Muscle of back (tissue), 13 donors: ENCODE measurements around the gene TBC1D21. TPM values are rescaled to one million over a fixed set of nuclear protein-coding genes. Genes with fewer than 3 reads are reported as not detected.

ENCODE experiments used
- DNase-seq, 3 donors: peaks; one replicate each; pipeline versions ENCODE4 v3.0.0 to v3.0.0-alpha.2; 2013
- long read RNA-seq, 9 donors: transcript quantifications; one replicate each; lab custom pipeline, GENCODE V29; 2026
- polyA plus RNA-seq, 10 donors: library from polyadenylated mRNA; unstranded; fragments of 120-200 nt; gene quantifications; one replicate each; pipeline ENCODE4 v1.2.1, GENCODE V29; 2013; ENCODE audit not compliant: insufficient read length in 10 of 10

TBC1D21 gene
- not detected for polyA plus RNA-seq
- long read RNA-seq, donor 1 = 0 reads
- long read RNA-seq, donor 2 = 0 reads
- long read RNA-seq, donor 3 = 0 reads
- long read RNA-seq, donor 4 = 0 reads
- long read RNA-seq, donor 5 = 0 reads
- long read RNA-seq, donor 6 = 0 reads
- long read RNA-seq, donor 7 = 0 reads
- long read RNA-seq, donor 8 = 0 reads
- long read RNA-seq, donor 9 = 0 reads

- DNase-seq = no peak
Observed at GRCh38 chr15:73873456-73873855, at the start of gene TBC1D21. TSS of gene TBC1D21 (plus strand) at chr15:73873564. CDS start at chr15:73873710, 146 bp downstream.

- DNase-seq = no peak
Observed at GRCh38 chr15:73826711-73827251, 46.6 kb upstream of the TBC1D21 start.

GRCh38 chr15:73829523-73829922 lies 43.8 kb upstream of the TBC1D21 start:
- DNase-seq = no peak

GRCh38 chr15:73832657-73833056 lies 40.7 kb upstream of the TBC1D21 start:
- DNase-seq = no peak

- no peak for DNase-seq
Observed at GRCh38 chr15:73836845-73837244, 36.5 kb upstream of the TBC1D21 start.

GRCh38 chr15:73838831-73839426 lies 34.4 kb upstream of the TBC1D21 start:
- peak; percentile 33 to 66 (median 38) for DNase-seq

GRCh38 chr15:73839699-73840377 lies 33.5 kb upstream of the TBC1D21 start:
- DNase-seq = no peak

- no peak for DNase-seq
Observed at GRCh38 chr15:73840771-73841170, 32.6 kb upstream of the TBC1D21 start.

GRCh38 chr15:73841756-73842725 lies 31.3 kb upstream of the TBC1D21 start:
- DNase-seq = no peak

GRCh38 chr15:73843787-73844186 lies 29.6 kb upstream of the TBC1D21 start:
- DNase-seq = no peak

- peak in 1 of 3 donors; percentile 23 for DNase-seq
Observed at GRCh38 chr15:73844356-73844755, 29.0 kb upstream of the TBC1D21 start.

GRCh38 chr15:73845507-73845906 lies 27.9 kb upstream of the TBC1D21 start:
- no peak for DNase-seq

- DNase-seq = no peak
Observed at GRCh38 chr15:73845907-73846306, 27.5 kb upstream of the TBC1D21 start.

- no peak for DNase-seq
Observed at GRCh38 chr15:73849641-73850040, 23.7 kb upstream of the TBC1D21 start.

- no peak for DNase-seq
Observed at GRCh38 chr15:73850228-73850627, 23.1 kb upstream of the TBC1D21 start.

- peak; percentile 41 to 72 (median 66) for DNase-seq
Observed at GRCh38 chr15:73851689-73852088, 21.7 kb upstream of the TBC1D21 start.

- no peak for DNase-seq
Observed at GRCh38 chr15:73852507-73852906, 20.9 kb upstream of the TBC1D21 start.

GRCh38 chr15:73854265-73854664 lies 19.1 kb upstream of the TBC1D21 start:
- DNase-seq = no peak

GRCh38 chr15:73856458-73857192 lies 16.7 kb upstream of the TBC1D21 start:
- no peak for DNase-seq

- no peak for DNase-seq
Observed at GRCh38 chr15:73857193-73857920, 16.0 kb upstream of the TBC1D21 start.
